WTC11 (cell line): ENCODE data around the gene PHRF1.

Source experiments
- ATF2 ChIP-seq: sonication (generic); formaldehyde crosslinking; IDR thresholded peaks from 2 replicates; pipeline ENCODE4 v1.8.1; 2022; ENCODE audit warnings: low read depth, missing genetic modification reagents, borderline replicate concordance
- ATF3 ChIP-seq: sonication (generic); formaldehyde crosslinking; conservative IDR thresholded peaks from 2 replicates; pipeline ENCODE4 v1.8.1; 2022; ENCODE audit warnings: mild to moderate bottlenecking, missing genetic modification reagents
- CTCF ChIP-seq: fragments of 200-600 bp; IDR thresholded peaks from 2 replicates; pipeline ENCODE4 v1.8.0; 2022; ENCODE audit warnings: antibody characterized with exemption
- E2F4 ChIP-seq: sonication (generic); formaldehyde crosslinking; IDR thresholded peaks from 2 replicates; pipeline ENCODE4 v1.8.1; 2022; ENCODE audit warnings: low read depth, mild to moderate bottlenecking, moderate library complexity, missing genetic modification reagents, borderline replicate concordance
- FOXP4 ChIP-seq: sonication (generic); formaldehyde crosslinking; IDR thresholded peaks from 2 replicates; pipeline ENCODE4 v1.8.0; 2022; ENCODE audit warnings: mild to moderate bottlenecking, missing genetic modification reagents
- USF2 ChIP-seq: sonication (generic); formaldehyde crosslinking; IDR thresholded peaks from 2 replicates; pipeline ENCODE4 v1.8.1; 2023; ENCODE audit warnings: mild to moderate bottlenecking, missing genetic modification reagents, moderate library complexity
- ZMAT4 ChIP-seq: fragments of 250-450 bp; sonication (Bioruptor Pico); IDR thresholded peaks from 2 replicates; pipeline ENCODE4 v1.9.0; 2021; ENCODE audit warnings: mild to moderate bottlenecking

- TF ChIP-seq USF2 (CRISPR knock-in tag), result no peak
- no peak for TF ChIP-seq E2F4 (CRISPR knock-in tag)
- no peak for TF ChIP-seq ZMAT4 (CRISPR knock-in tag)
- no peak for TF ChIP-seq FOXP4 (CRISPR knock-in tag)
- no peak for TF ChIP-seq ATF3 (CRISPR knock-in tag)
- no peak for TF ChIP-seq CTCF
- TF ChIP-seq ATF2 (CRISPR knock-in tag), result no peak
Measured at GRCh38 chr11:614623-615503, 38.6 kb downstream of the PHRF1 start.
